22Rv1 (cell line): ENCODE data around the gene HAS3.
A peak's percentile ranks its signal among the peaks of the same experiment; 100 is the strongest.

Source experiments
- H3K27ac ChIP-seq: fragments of 450-650 bp; 2 replicates; pipeline ENCODE4 v1.5.1; 2017
- ZFX ChIP-seq: fragments of 450-650 bp; IDR thresholded peaks from 2 replicates; pipeline ENCODE4 v1.6.1; 2017; ENCODE audit warnings: antibody characterized with exemption, borderline replicate concordance
- TF ChIP-seq, protein P1 (sequence below): fragments of 450-650 bp; IDR thresholded peaks from 2 replicates; pipeline ENCODE4 v1.5.1; 2017; ENCODE audit warnings: mild to moderate bottlenecking

HAS3 gene

DNA sequence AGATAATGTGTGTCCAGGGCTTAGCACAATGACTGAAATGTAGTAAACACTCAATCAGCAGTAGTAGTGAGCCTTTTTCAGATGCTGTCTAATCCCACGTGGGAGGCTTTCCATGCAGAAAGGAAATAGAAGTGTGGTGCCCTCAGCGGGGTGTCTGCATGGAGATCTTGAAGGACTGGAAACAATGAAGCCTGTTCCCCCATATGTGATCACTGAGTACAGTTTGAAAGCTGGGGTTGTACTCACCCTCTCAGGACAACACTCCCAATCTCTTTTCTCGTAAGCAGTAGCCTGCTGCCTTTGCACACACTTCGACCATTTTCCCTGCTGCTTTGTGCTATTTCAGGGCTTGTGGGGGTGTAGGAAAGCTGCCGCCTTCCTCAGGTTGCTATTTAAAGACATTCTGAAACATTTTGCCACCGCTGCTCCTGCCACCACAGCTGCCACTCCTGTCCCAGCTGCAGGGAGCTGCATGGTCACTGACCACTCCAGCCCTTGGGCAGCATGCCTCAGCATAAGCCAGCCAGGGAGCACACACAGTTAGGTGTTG is 40.6 kb upstream of the HAS3 start:
- H3K27ac ChIP-seq = no peak overlapping the region

DNA sequence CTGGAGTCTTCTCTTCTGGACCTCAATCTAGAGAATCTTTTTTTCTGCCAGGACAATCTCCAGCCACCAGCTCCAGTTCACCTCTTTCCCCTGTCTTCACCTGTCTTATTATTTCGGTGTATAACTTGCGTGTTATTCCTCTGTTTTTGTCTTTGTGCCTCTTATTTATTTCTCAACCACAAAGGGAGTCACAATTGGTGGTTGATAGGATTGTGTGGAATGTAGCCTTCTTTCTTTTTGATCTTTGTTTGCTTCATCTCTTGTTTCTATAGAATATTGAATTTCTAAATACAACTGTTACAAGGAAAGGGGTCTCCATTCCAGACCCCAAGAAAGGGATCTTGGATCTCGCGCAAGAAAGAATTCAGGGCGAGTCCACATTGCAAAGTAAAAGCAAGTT is 35.9 kb upstream of the HAS3 start:
- TF ChIP-seq, protein P1, sequence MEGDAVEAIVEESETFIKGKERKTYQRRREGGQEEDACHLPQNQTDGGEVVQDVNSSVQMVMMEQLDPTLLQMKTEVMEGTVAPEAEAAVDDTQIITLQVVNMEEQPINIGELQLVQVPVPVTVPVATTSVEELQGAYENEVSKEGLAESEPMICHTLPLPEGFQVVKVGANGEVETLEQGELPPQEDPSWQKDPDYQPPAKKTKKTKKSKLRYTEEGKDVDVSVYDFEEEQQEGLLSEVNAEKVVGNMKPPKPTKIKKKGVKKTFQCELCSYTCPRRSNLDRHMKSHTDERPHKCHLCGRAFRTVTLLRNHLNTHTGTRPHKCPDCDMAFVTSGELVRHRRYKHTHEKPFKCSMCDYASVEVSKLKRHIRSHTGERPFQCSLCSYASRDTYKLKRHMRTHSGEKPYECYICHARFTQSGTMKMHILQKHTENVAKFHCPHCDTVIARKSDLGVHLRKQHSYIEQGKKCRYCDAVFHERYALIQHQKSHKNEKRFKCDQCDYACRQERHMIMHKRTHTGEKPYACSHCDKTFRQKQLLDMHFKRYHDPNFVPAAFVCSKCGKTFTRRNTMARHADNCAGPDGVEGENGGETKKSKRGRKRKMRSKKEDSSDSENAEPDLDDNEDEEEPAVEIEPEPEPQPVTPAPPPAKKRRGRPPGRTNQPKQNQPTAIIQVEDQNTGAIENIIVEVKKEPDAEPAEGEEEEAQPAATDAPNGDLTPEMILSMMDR = no peak
- TF ChIP-seq ZFX = no peak
- H3K27ac ChIP-seq = no peak overlapping the region

More for the DNA sequence above, 40.6 kb upstream of the HAS3 start:
- no peak for TF ChIP-seq ZFX
- TF ChIP-seq, protein P1 = no peak

DNA sequence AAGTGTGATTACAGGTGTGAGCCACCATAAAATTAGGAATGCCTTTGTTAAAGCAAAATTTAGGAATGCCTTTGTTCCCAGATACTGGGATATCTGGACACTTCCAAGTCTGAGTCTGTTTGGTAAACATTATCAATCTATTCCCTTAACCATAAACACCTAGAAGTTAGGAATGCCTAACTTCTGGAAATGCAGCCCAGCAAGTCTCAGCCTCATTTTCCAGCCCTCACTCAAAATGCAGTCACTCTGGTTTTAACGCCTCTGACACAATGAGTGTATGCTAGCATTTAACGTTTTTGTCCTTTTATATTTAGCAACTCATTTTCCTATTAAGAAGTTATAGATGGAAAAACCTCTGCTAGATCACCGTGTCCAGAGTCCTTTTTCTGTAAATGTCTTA is 34.4 kb upstream of the HAS3 start:
- no peak for TF ChIP-seq ZFX
- H3K27ac ChIP-seq = no peak overlapping the region

DNA sequence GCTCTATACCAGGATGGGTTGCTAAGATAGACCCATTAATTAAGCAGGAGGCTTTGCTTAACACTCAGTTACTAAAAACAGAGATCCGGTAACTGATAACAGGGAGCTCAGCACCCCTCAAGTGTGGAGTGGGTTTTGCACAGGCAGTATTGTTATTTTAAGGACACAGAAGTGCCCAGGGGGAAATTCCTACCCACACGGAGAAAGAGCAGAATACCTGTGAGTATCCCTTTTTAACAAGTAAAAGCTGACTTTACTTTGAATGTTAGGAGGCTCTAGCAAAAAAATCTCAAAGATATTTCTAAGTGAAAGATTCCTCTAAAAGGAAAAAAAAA is 32.8 kb upstream of the HAS3 start:
- no peak overlapping the region for H3K27ac ChIP-seq
- TF ChIP-seq ZFX = no peak
- TF ChIP-seq, protein P1 = no peak

DNA sequence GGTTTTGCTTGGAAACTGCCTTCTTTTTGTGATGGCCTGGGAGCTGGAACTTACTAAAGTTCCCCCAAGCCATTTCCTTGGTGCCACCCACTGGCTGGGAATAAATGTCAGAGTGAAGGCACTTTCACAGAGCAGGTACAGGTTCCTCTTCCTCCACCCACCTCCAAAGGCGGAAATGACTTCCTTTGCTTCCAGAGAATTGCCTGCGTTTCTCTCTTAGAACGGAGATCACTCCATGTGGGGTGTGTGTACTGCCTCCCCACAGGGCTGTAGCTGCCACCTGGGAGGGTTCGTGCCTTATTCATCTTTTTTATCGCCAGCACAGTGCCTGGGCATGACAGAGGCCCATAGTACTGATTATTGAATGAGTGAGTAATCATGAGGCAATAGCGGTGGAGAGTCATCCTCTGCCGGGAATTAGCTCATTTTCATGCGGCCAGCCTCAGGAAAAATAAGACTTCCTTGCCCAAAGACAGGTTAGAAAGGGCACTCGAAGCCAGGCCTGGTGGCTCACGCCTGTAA is 32.2 kb upstream of the HAS3 start:
- no peak for TF ChIP-seq ZFX
- TF ChIP-seq, protein P1 = no peak
- H3K27ac ChIP-seq = no peak overlapping the region

DNA sequence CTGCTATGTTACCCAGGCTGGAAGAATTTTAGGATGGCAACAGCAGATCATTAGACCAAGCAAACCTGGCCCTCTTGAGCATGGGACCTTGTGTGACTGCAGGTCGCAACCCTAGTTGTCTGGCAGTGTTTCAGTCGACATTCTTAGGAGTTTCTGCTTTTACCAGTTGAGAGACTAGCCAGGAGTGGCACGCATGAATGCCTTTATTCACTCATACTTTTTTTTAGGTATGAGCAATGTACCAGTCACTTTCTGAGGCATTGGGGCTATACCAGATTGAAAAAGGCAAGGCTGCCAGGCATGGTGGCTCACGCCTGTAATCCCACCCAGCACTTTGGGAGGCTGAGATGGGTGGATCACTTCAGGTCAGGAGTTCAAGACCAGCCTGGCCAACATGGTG is 28.2 kb upstream of the HAS3 start:
- no peak overlapping the region for H3K27ac ChIP-seq
- TF ChIP-seq, protein P1 = no peak
- TF ChIP-seq ZFX = no peak

DNA sequence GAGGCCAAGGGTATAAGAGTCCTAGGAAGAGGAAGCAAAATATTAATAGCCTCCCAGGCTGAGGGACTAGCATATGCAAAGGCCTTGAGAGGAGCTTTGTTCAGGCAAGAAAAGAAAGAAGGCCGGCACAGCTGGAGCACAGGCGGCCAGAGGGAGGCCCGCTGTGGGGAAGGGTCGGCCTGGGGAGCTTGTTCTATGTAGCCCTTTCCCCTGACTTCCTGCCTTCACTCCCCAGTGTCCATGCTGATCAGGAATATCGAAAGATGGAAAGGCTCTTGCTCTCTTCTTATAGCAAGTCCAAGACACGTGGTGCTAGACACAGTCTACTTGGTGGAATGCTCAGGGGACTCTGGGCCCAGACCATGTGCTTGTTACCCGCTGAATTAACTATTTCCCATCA is 27.4 kb upstream of the HAS3 start:
- no peak for TF ChIP-seq ZFX
- TF ChIP-seq, protein P1 = no peak
- H3K27ac ChIP-seq = peak overlapping the region; percentile 33; the same call in 1 of the 2 replicates

DNA sequence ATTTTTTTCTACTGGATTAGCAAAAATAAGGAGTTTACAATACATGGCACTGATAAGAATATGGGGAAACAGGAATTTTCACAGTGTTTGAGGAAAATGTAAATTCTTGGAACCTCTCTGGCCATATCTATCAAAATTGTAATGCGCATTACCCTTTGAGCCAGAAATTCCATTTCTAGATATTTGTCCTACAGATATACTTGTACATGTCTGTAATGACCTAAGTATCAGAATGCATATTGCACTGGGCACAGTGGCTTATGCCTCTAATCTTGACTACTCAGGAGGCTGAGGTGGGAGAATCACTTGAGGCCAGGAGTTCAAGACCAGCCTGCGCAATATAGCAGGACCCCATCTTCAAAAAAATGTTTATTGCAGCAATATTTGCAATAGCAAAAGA is 25.8 kb upstream of the HAS3 start:
- TF ChIP-seq ZFX = no peak
- no peak overlapping the region for H3K27ac ChIP-seq
